ENCODE results near the gene SND1.

- no peak for TF ChIP-seq POLR2A (IDR thresholded peaks at IDR 0.05)
- no peak for TF ChIP-seq POLR2AphosphoS5 (IDR thresholded peaks at IDR 0.05)
- TF ChIP-seq CTCF (IDR thresholded peaks at IDR 0.05): no peak
Observed at GRCh38 chr7:127880454-127880853, 228.5 kb downstream of the SND1 start.

Measured in breast epithelium (tissue), 3 donors.